A673 (cell line): ENCODE measurements around the gene TPK1. TPM values are rescaled to one million over a fixed set of nuclear protein-coding genes. Genes with fewer than 3 reads are reported as not detected.

ENCODE experiments used
- BruUV-seq: library from RNA; stranded (reverse); fragments of 400-500 nt; replicated peaks from 2 replicates; lab custom pipeline; 2021; lab: Mats Ljungman, UMichigan
- CTCF ChIA-PET: fragments of 300-600 bp; sonication (Branson Sonifier 250); formaldehyde crosslinking; loops from one replicate; lab custom pipeline; 2022; ENCODE audit warnings: antibody characterized with exemption; lab: Charles Lee
- POLR2A ChIA-PET: fragments of 300-600 bp; sonication (Branson Sonifier 250); formaldehyde crosslinking; loops from one replicate; lab custom pipeline; 2022; ENCODE audit warnings: antibody characterized with exemption; ENCODE audit not compliant: low non-redundant PET; lab: Charles Lee
- DNase-seq: peaks from one replicate; pipeline ENCODE4 v3.0.0-alpha.2; 2015; ENCODE audit warnings: low spot score
- H3K27ac ChIP-seq: fragments of 200-600 bp; sonication (generic); 2 replicates; pipeline ENCODE4 v1.5.1; 2016; ENCODE audit warnings: mixed run types, low read depth, mild to moderate bottlenecking, mixed read lengths, antibody characterized with exemption, low read length; ENCODE audit not compliant: poor library complexity, severe bottlenecking
- H3K27me3 ChIP-seq: fragments of 200-600 bp; sonication (generic); replicated peaks from 2 replicates; pipeline ENCODE4 v1.6.1; 2017; ENCODE audit warnings: mixed run types, low read depth, mild to moderate bottlenecking, mixed read lengths, antibody characterized with exemption, low read length; ENCODE audit not compliant: insufficient read depth, poor library complexity
- H3K36me3 ChIP-seq: fragments of 200-600 bp; sonication (generic); 2 replicates; pipeline ENCODE4 v1.6.1; 2016; ENCODE audit warnings: mixed run types, mild to moderate bottlenecking, mixed read lengths, antibody characterized with exemption, low read length; ENCODE audit not compliant: insufficient read depth, poor library complexity, severe bottlenecking
- H3K4me1 ChIP-seq: fragments of 200-600 bp; sonication (generic); 2 replicates; pipeline ENCODE4 v1.6.1; 2017; ENCODE audit warnings: mixed run types, mild to moderate bottlenecking, mixed read lengths, antibody characterized with exemption, low read length; ENCODE audit not compliant: insufficient read depth, poor library complexity, severe bottlenecking
- H3K4me3 ChIP-seq: fragments of 200-600 bp; sonication (generic); 2 replicates; pipeline ENCODE4 v1.5.1; 2016; ENCODE audit warnings: low read depth, mixed run types, mild to moderate bottlenecking, mixed read lengths, low read length; ENCODE audit not compliant: poor library complexity, severe bottlenecking
- H3K9me3 ChIP-seq: fragments of 200-600 bp; sonication (generic); 2 replicates; pipeline ENCODE4 v1.6.1; 2016; ENCODE audit warnings: mixed run types, low read depth, mild to moderate bottlenecking, mixed read lengths, antibody characterized with exemption, low read length; ENCODE audit not compliant: poor library complexity, severe bottlenecking
- EZH2 ChIP-seq: fragments of 200-600 bp; sonication (generic); IDR thresholded peaks from 2 replicates; pipeline ENCODE4 v1.6.1; 2017; ENCODE audit warnings: borderline replicate concordance, low read depth, mild to moderate bottlenecking, mixed read lengths, antibody characterized with exemption, low read length; ENCODE audit not compliant: poor library complexity, severe bottlenecking
- intact Hi-C: fragments of 100-400 bp; cut with micrococcal nuclease; formaldehyde crosslinking; loops from one replicate; pipeline ENCODE4 v1.10.0; 2022; ENCODE audit not compliant: unreplicated experiment
- total RNA-seq: library from RNA; stranded (reverse); gene quantifications from 2 replicates; pipeline ENCODE4 v1.2.3, GENCODE V29; 2021
- TF ChIP-seq, protein P1 (sequence below): fragments of 300-800, 200-600 bp; sonication (generic); conservative IDR thresholded peaks from 2 replicates; pipeline ENCODE4 v1.5.1; 2017; ENCODE audit warnings: low read depth, mild to moderate bottlenecking, antibody characterized with exemption, low read length, moderate library complexity, mixed read lengths

TPK1 gene
- total RNA-seq, 1 experiment from 2014 or later: 3.5 TPM

DNA sequence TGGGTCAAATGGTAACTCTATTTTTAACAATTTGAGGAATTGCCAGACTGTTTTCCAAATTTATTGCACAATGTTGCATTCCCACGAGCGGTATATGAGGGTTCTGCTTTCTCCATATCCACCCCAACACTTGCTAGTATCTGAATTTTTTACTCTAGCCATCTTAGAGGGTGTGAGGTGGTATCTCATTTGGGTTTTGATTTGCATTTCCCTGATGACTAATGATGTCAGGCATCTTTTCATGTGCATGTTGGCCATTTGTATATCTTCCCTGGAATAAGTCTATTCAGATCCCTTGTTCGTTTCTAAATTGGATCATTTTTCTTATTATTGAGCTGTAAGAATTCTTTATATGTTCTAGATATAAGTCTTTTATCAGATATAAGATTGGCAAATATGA, 97.7 kb downstream of the TPK1 start:
- ChIA-PET CTCF (no interaction called here), POLR2A (no interaction called here)
- TF ChIP-seq EZH2: no peak
- TF ChIP-seq, protein P1, sequence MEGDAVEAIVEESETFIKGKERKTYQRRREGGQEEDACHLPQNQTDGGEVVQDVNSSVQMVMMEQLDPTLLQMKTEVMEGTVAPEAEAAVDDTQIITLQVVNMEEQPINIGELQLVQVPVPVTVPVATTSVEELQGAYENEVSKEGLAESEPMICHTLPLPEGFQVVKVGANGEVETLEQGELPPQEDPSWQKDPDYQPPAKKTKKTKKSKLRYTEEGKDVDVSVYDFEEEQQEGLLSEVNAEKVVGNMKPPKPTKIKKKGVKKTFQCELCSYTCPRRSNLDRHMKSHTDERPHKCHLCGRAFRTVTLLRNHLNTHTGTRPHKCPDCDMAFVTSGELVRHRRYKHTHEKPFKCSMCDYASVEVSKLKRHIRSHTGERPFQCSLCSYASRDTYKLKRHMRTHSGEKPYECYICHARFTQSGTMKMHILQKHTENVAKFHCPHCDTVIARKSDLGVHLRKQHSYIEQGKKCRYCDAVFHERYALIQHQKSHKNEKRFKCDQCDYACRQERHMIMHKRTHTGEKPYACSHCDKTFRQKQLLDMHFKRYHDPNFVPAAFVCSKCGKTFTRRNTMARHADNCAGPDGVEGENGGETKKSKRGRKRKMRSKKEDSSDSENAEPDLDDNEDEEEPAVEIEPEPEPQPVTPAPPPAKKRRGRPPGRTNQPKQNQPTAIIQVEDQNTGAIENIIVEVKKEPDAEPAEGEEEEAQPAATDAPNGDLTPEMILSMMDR: no peak
- peaks cover 4% of the 10 kb centered on the region for H3K27me3 ChIP-seq
- DNase-seq: no peak
- H3K36me3 ChIP-seq: no peaks in the 10 kb centered on the region
- H3K27ac ChIP-seq: no peak overlapping the region
- intact Hi-C loops: no loop called here
- no peaks in the 10 kb centered on the region for H3K9me3 ChIP-seq
- no peak overlapping the region for H3K4me3 ChIP-seq
- BruUV-seq: no TSS peak
- H3K4me1 ChIP-seq: no peaks in the 10 kb centered on the region

DNA sequence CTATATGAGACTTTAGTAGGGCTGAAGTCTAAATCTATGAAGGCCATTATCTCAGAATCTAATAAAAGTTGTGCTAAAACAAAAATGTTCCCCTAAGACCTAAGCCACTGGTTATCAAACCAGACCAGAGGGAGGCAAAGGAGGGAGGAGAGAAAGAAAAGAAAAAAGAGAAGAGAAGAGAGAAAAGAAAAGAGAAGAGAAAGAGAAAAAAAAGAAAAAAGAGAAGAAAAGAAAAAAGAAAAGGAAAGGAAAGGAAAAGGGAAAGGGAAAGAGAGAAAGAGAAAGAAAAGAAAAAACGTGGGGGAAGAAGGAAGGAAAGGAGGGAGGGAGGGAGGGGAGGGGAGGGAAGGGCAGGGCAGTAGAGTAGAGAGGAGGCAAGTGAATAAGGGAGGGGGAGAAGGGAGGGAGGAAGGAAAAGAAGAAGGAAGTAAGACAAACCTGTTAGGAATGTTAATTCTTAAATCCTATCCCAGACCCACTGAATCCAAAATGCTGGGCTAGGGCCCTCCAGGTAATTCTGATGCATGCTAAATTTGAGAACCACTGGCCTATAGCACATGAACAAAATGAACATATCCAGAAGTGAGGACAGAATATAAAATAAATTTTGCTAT, 98.9 kb downstream of the TPK1 start:
- Histone ChIP-seq H3K27me3 (peaks cover 4% of the 10 kb centered on the region), H3K4me3 (no peak overlapping the region), H3K9me3 (no peaks in the 10 kb centered on the region), H3K4me1 (no peaks in the 10 kb centered on the region), H3K36me3 (no peaks in the 10 kb centered on the region), H3K27ac (no peak overlapping the region)
- ChIA-PET POLR2A (no interaction called here), CTCF (no interaction called here)
- TF ChIP-seq, protein P1: no peak
- no peak for TF ChIP-seq EZH2
- no TSS peak for BruUV-seq
- DNase-seq: no peak
- intact Hi-C loops: no loop called here

DNA sequence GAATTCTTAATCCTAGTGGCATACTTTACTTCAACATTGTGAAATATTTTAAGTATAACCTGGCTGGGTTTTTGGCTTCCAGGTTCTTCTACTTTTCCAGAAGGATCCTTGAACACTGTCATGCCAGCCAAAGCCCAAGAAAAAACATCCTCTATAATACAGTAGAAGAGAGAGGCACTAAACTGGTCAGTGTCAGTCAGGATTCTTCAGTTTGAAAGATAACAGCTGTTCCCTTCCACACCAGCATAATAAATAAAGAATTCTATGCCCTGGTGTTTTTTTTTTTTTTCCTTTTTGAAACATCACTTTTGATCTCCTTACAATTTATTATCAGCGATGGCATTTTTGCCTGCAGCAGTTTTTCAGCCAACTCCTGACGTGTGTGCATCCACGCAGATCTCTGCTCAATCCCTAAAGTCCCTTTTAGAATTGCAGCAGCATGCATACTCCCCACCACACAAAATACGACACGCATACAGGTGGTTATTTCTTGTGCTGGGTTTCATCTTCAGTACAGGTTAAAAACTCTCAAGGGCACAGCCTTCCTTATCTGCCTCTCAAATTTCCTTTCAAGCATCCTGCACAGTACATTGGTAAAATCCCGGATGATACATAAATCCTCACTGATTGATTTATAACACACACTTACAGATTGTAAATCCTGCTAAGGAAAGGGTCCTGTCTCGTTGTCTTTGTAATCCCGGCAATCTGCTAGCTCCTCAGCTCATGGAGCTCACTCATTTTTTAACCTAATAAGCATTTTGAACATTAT, 100.2 kb downstream of the TPK1 start:
- no peaks in the 10 kb centered on the region for H3K36me3 ChIP-seq
- intact Hi-C loops: no loop called here

More for the DNA sequence above, 100.2 kb downstream of the TPK1 start:
- DNase-seq: no peak
- TF ChIP-seq, protein P1: no peak
- TF ChIP-seq EZH2: no peak
- Histone ChIP-seq H3K9me3 (no peaks in the 10 kb centered on the region), H3K4me1 (no peaks in the 10 kb centered on the region), H3K4me3 (no peak overlapping the region), H3K27ac (no peak overlapping the region), H3K27me3 (peaks cover 4% of the 10 kb centered on the region)
- POLR2A ChIA-PET: no interaction called here
- CTCF ChIA-PET: no interaction called here
- no TSS peak for BruUV-seq
